Loucy (cell line): ENCODE data around the gene PRSS12.

Experiments
- H2AFZ ChIP-seq: fragments of 200-600 bp; sonication (generic); 2 replicates; pipeline ENCODE4 v1.6.0; 2016; ENCODE audit warnings: antibody characterized with exemption, mild to moderate bottlenecking, low read length, moderate library complexity
- H3F3A ChIP-seq: fragments of 200-600 bp; 2 replicates; pipeline ENCODE4 v1.6.0; 2016; ENCODE audit warnings: antibody characterized with exemption, low read depth, mild to moderate bottlenecking
- H3K27me3 ChIP-seq: fragments of 200-600 bp; sonication (generic); 2 replicates; pipeline ENCODE4 v1.6.1; 2014; ENCODE audit warnings: low read length, mild to moderate bottlenecking; ENCODE audit not compliant: insufficient read depth, poor library complexity, severe bottlenecking
- H3K36me3 ChIP-seq: fragments of 200-600 bp; sonication (generic); 2 replicates; pipeline ENCODE4 v1.6.1; 2016; ENCODE audit warnings: low read length; ENCODE audit not compliant: insufficient read depth
- H3K4me1 ChIP-seq: fragments of 200-600 bp; sonication (generic); 2 replicates; pipeline ENCODE4 v1.5.1; 2014; ENCODE audit warnings: low read length, mild to moderate bottlenecking; ENCODE audit not compliant: insufficient read depth, poor library complexity, severe bottlenecking
- H3K4me2 ChIP-seq: fragments of 200-600 bp; sonication (generic); 2 replicates; pipeline ENCODE4 v1.6.0; 2014; ENCODE audit warnings: antibody characterized with exemption, low read length, low read depth, mild to moderate bottlenecking; ENCODE audit not compliant: poor library complexity, severe bottlenecking
- H3K4me3 ChIP-seq: fragments of 200-600 bp; sonication (generic); 2 replicates; pipeline ENCODE4 v1.5.1; 2014; ENCODE audit warnings: low read length, mild to moderate bottlenecking, mixed read lengths; ENCODE audit not compliant: poor library complexity, severe bottlenecking
- H3K79me2 ChIP-seq: fragments of 200-600 bp; sonication (generic); 2 replicates; pipeline ENCODE4 v1.6.1; 2014; ENCODE audit warnings: low read length; ENCODE audit not compliant: insufficient read depth
- H3K9ac ChIP-seq: fragments of 200-600 bp; sonication (generic); 2 replicates; pipeline ENCODE4 v1.6.0; 2014; ENCODE audit warnings: mild to moderate bottlenecking, low read depth, low read length, moderate library complexity; ENCODE audit not compliant: poor library complexity, severe bottlenecking
- H3K9me2 ChIP-seq: fragments of 200-600 bp; sonication (generic); replicated peaks from 2 replicates; pipeline ENCODE4 v1.6.1; 2016; ENCODE audit warnings: low read depth, low read length, mixed read lengths
- H3K9me3 ChIP-seq: fragments of 200-600 bp; sonication (generic); 2 replicates; pipeline ENCODE4 v1.6.1; 2014; ENCODE audit warnings: mild to moderate bottlenecking, antibody characterized with exemption, low read length, low read depth; ENCODE audit not compliant: insufficient read depth
- H4K20me1 ChIP-seq: fragments of 200-600 bp; sonication (generic); 2 replicates; pipeline ENCODE4 v1.6.0; 2014; ENCODE audit warnings: antibody characterized with exemption, low read length, mild to moderate bottlenecking; ENCODE audit not compliant: insufficient read depth, poor library complexity, severe bottlenecking
- CTCF ChIP-seq: fragments of 200-600 bp; sonication (generic); conservative IDR thresholded peaks from 2 replicates; pipeline ENCODE4 v1.5.1; 2014; ENCODE audit warnings: mild to moderate bottlenecking, antibody characterized with exemption, low read length
- EZH2phosphoT487 ChIP-seq: fragments of 200-600 bp; IDR thresholded peaks from 2 replicates; pipeline ENCODE4 v1.6.1; 2018; ENCODE audit warnings: antibody characterized with exemption, mild to moderate bottlenecking, moderate library complexity, borderline replicate concordance

The PRSS12 gene

GRCh38 chr4:118335324-118335723 is 17.5 kb downstream of the PRSS12 start:
- Histone ChIP-seq H4K20me1 (no peaks in the 10 kb centered on the region), H3K4me3 (no peak overlapping the region), H3F3A (no peaks in the 10 kb centered on the region), H3K9me2 (no peaks in the 10 kb centered on the region), H2AFZ (no peak overlapping the region), H3K27me3 (no peaks in the 10 kb centered on the region), H3K36me3 (no peaks in the 10 kb centered on the region), H3K4me2 (no peak overlapping the region), H3K9ac (no peak overlapping the region), H3K4me1 (no peaks in the 10 kb centered on the region), H3K79me2 (no peaks in the 10 kb centered on the region), H3K9me3 (no peaks in the 10 kb centered on the region)
- no peak for TF ChIP-seq CTCF
- no peak for TF ChIP-seq EZH2phosphoT487

- Histone ChIP-seq H3K36me3 (no peaks in the 10 kb centered on the region), H3K27me3 (no peaks in the 10 kb centered on the region), H2AFZ (no peak overlapping the region), H3K9me3 (no peaks in the 10 kb centered on the region), H3K4me1 (no peaks in the 10 kb centered on the region), H3K9me2 (no peaks in the 10 kb centered on the region), H3K79me2 (no peaks in the 10 kb centered on the region), H3K4me2 (no peak overlapping the region), H3F3A (no peaks in the 10 kb centered on the region), H4K20me1 (no peaks in the 10 kb centered on the region), H3K4me3 (no peak overlapping the region), H3K9ac (no peak overlapping the region)
- TF ChIP-seq EZH2phosphoT487 (no peak), CTCF (no peak)
Observed at GRCh38 chr4:118331352-118331751, 21.5 kb downstream of the PRSS12 start.

- no peaks in the 10 kb centered on the region for H3K9me3 ChIP-seq
- no peak overlapping the region for H3K4me3 ChIP-seq
- H3F3A ChIP-seq = no peaks in the 10 kb centered on the region
- H3K27me3 ChIP-seq = no peaks in the 10 kb centered on the region
- no peaks in the 10 kb centered on the region for H3K36me3 ChIP-seq
- TF ChIP-seq CTCF (no peak), EZH2phosphoT487 (no peak)
- no peaks in the 10 kb centered on the region for H3K4me1 ChIP-seq
- no peak overlapping the region for H2AFZ ChIP-seq
- H4K20me1 ChIP-seq = no peaks in the 10 kb centered on the region
- H3K4me2 ChIP-seq = no peak overlapping the region
- H3K79me2 ChIP-seq = no peaks in the 10 kb centered on the region
- no peaks in the 10 kb centered on the region for H3K9me2 ChIP-seq
- H3K9ac ChIP-seq = no peak overlapping the region
Observed at GRCh38 chr4:118329849-118330248, 23.0 kb downstream of the PRSS12 start.
